Thoracic aorta (tissue), 2 donors: ENCODE results near the gene TBX5. TPM values are rescaled to one million over a fixed set of nuclear protein-coding genes. Genes with fewer than 3 reads are reported as not detected.

Experiments used
- ATAC-seq: fragments of 150-250 bp; one replicate; pipeline ENCODE4 v1.8.0; 2017; ENCODE audit warnings: low read depth; ENCODE audit not compliant: insufficient number of reproducible peaks, low FRiP score
- DNase-seq: peaks from one replicate; pipeline ENCODE4 v3.0.0-alpha.2; 2020; ENCODE audit warnings: low spot score
- H3K27ac ChIP-seq, 2 donors: fragments of 200-600 bp; sonication (generic); 1 replicate in 1 of 2; 2 replicates in 1 of 2; pipeline ENCODE4 v1.5.1; 2016; ENCODE audit warnings: mild to moderate bottlenecking in 2 of 2, moderate library complexity in 2 of 2
- H3K27me3 ChIP-seq: fragments of 200-600 bp; sonication (generic); replicated peaks from 2 replicates; pipeline ENCODE4 v1.6.0; 2016; ENCODE audit warnings: mild to moderate bottlenecking; ENCODE audit not compliant: insufficient read depth
- H3K36me3 ChIP-seq: fragments of 200-600 bp; sonication (generic); one replicate; pipeline ENCODE4 v1.5.1; 2016
- H3K4me1 ChIP-seq, 2 donors: fragments of 200-600 bp; sonication (generic); 1 replicate in 1 of 2; 2 replicates in 1 of 2; pipeline versions ENCODE4 v1.5.1 to v1.6.0; 2016; ENCODE audit warnings: low read depth in 2 of 2, mild to moderate bottlenecking in 1 of 2; ENCODE audit not compliant: control insufficient read depth in 1 of 2
- H3K4me3 ChIP-seq: fragments of 200-600 bp; sonication (generic); 2 replicates; pipeline ENCODE4 v1.5.1; 2016; ENCODE audit warnings: mild to moderate bottlenecking
- H3K9me3 ChIP-seq: fragments of 200-600 bp; sonication (generic); 2 replicates; pipeline ENCODE4 v1.5.1; 2016
- CTCF ChIP-seq: fragments of 200-600 bp; sonication (generic); IDR thresholded peaks from one replicate; pipeline ENCODE4 v1.5.1; 2019; ENCODE audit warnings: antibody characterized with exemption
- total RNA-seq, 2 donors: library from RNA; depleted of rRNA; stranded (reverse); fragments of >200 nt; gene quantifications; one replicate each; pipeline versions ENCODE4 v1.1.0 to v1.2.3, GENCODE V29; 2016

The TBX5 gene
- total RNA-seq, 2 donors from 2014 or later, result 0.21 to 1.5 TPM

GRCh38 chr12:114305446-114305845, 100.5 kb downstream of the TBX5 start:
- no peak for TF ChIP-seq CTCF
- Histone ChIP-seq H3K27me3 (no peaks in the 10 kb centered on the region), H3K27ac (no peak overlapping the region), H3K4me1 (no peaks in the 10 kb centered on the region), H3K9me3 (no peaks in the 10 kb centered on the region), H3K36me3 (no peaks in the 10 kb centered on the region), H3K4me3 (no peak overlapping the region)
- no peak for ATAC-seq
- DNase-seq, result no peak
